Left lobe of liver (tissue), 2 donors: ENCODE measurements around the gene FSCN2. TPM values are rescaled to one million over a fixed set of nuclear protein-coding genes. Genes with fewer than 3 reads are reported as not detected.

Experiments used
- ATAC-seq: fragments of 200-7000 bp; cut with Tn5 transposase; one replicate; pipeline ENCODE4 v1.9.1; 2020; ENCODE audit warnings: mild to moderate bottlenecking, moderate library complexity
- DNase-seq: peaks from one replicate; pipeline ENCODE4 v3.0.0-alpha.2; 2020; ENCODE audit warnings: low spot score
- total RNA-seq: library from RNA; stranded (reverse); gene quantifications from one replicate; pipeline ENCODE4 v1.2.1, GENCODE V29; 2021
- donor health status: DM: no; HTN: no; CAD: no; lungs with moderate emphysema.
- donor health status: DM: no; HTN: yes; CAD: no.

Gene FSCN2
- total RNA-seq, 1 donor from 2014 or later: 0.18 TPM

DNA sequence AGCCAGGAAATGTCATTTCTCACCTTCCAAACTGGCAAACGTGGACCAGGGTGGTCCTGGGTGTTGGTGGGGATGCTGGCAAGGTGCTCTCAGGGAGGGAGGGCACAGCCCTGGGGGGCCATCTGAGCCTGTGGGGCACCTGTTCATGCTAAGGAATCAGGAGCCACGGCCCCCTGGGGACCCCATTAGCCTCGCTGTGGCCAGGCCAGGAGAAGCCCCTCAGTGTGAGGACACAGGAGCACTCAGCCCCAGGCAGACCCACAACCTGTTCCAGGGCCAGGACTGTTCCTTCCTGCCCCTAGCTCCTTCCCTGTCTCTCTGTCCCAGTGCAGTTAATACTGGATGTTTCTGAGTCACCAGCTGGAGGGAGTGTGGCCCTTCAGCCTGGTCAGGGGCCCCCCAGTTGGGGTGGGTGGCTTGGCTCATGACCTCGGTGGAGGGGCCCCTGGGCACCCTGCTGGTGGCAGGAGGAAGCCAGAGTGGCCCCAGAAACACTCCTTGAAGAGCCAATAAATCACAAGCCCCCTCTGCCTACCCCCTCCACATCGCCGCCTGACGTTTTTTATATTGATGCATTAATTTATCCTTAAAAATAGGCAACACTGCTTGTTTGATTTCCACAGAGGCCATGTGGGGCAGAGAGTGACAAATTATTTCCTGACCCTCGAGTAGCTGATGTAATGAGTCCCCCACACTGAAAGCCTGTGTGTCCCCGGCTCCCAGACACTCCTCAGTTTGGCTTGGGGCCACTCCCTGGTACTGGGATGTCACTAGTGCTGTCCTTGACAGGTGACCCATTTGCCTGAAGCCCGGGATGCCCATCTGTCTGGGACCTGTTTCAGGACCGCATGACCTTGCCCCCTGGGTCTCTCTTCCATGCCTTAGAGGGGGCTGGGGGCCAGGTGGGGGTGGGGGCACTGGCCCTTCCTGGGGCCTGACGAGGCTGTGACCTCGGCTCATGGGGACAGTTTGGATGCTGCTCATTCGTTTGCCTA lies 37.9 kb upstream of the FSCN2 start:
- DNase-seq (no peak), ATAC-seq (no peak)

DNA sequence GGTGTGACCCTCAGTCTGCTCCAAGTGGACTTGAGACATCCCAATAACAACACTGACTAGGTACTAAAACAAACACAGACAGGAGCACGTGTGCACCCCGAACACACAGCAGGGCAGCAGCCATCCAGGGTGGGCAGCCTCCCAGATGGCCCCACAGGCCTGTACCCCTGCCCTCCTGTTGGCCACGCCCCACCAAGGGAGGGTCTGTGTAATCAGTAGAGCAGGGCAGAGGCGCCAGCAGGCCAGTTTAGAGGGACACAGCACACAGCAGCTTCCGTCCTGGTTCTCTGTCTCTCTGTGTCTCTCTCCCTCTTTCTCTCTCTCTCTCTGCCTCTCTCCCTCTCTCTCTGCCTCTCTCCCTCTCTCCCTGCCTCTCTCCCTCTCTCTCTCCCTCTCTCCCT lies 37.0 kb upstream of the FSCN2 start:
- DNase-seq (no peak), ATAC-seq (no peak)

DNA sequence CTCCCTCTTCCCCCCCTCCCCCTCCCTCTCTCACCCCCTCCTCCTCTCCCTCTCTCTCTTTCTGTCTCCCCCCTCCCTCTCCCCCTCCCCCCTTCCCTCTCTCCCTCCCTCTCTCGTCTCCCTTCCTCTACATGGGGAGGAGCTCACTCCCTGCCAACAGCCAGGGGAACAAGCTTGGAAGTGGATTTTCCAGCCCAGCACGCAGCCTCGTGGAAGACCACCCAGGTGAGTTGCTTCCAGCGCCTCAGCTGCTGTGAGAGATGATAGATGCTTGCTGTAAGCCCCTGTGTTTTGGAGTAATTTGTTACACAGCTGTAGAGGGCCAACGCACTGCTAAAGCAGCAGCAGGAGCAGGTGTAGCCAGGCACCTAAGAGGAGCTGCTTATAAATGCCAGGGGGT lies 36.4 kb upstream of the FSCN2 start:
- DNase-seq (no peak), ATAC-seq (no peak)

DNA sequence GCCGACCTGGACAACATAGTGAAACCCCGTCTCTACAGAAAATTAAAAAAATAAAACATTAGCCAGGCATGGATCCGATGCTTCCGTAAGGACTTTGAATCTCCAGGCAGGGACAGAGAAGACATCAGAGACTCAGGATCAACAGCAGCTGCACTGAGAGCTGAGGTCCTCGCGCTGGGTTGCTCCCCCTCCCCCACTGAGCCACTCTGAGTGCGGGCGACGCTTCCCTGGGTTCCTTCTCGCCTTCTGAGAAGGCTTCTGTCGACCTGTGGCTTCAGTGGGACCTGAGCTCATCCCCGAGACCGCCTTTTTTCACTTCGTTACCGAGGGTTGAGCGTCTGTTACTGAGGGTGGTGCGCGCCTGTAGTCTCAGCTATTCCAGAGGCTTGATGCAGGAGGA lies 36.0 kb upstream of the FSCN2 start:
- no peak for DNase-seq
- no peak for ATAC-seq

DNA sequence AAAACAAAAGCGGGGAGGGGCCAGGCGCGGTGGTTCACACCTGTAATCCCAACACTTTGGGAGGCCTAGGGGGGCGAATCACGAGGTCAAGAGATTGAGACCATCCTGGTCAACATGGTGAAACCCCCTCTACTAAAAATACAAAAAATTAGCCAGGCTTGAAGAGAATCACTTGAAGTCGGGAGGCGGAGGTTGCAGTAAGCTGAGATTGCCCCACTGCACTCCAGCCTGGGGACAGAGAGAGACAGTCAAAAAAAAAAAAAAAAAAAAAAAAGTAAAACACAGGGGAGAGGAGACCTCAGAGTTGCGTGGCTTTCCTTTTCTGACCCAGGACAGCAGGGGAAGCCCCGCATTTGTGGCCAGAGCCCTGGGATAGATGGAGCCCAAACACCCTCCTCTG lies 35.5 kb upstream of the FSCN2 start:
- ATAC-seq (no peak), DNase-seq (no peak)

GRCh38 chr17:81493198-81494038 lies 34.8 kb upstream of the FSCN2 start:
- no peak for ATAC-seq

GRCh38 chr17:81494626-81495377 lies 33.4 kb upstream of the FSCN2 start:
- no peak for DNase-seq
- ATAC-seq: peak; percentile 47

More at GRCh38 chr17:81493198-81494038, 34.8 kb upstream of the FSCN2 start:
- no peak for DNase-seq

DNA sequence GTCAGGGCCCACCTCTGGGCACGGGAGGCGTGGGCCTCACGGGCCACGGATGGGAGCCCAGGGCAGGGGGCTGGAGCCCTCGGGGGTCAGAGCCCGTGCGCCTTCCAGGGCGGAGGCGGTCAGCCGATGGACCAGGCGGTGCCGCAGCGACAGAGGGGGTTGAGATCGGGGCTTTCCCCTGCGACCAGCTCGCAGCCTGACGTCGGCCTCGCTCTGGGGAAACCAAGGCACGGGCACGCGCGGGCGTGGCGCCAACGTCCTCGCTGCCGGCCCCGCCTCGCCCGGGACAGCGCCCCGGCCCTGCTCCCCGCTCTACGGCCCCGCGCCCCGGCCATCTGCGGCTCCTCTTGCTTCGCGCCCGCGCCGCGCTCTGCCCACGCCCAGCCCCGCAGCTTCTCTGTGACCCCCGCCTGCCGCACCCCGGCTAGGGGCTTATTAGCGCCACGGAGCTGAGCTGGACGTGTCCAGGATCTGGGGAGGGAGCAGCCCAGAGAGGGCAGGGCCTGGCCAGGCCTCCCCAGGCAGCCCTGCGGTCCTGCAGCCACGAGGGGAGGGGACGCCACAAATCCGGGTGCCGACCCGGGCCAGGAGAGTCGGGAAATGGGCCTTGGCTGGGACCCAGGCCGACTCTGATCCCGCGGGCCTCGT lies 29.1 kb upstream of the FSCN2 start:
- ATAC-seq: no peak
- DNase-seq: no peak

- no peak for DNase-seq
- no peak for ATAC-seq
Measured at GRCh38 chr17:81499601-81499970, 28.6 kb upstream of the FSCN2 start.

DNA sequence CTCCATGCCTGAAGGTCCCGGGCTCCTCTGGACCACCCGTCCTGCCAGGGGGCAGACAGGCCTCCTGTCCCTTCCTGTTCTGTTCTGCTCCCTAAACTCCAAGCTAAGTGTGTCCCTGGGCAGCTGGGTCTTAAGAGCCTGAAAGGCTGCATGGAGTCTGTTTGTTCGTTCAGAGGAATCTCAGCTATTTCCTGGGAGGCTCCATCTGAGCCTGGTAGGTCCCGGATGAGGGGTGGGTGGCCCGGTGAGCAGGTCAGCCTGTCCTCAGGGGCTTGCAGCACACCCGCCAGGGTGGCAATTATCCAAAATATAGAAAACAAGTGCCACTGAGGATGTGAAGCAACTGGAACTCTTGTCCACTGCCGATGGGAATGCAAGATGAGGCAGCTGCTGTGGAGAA lies 28.1 kb upstream of the FSCN2 start:
- ATAC-seq: no peak

GRCh38 chr17:81502471-81503017 lies 25.6 kb upstream of the FSCN2 start:
- DNase-seq: no peak
- ATAC-seq: no peak

More for the DNA sequence above, 28.1 kb upstream of the FSCN2 start:
- no peak for DNase-seq

DNA sequence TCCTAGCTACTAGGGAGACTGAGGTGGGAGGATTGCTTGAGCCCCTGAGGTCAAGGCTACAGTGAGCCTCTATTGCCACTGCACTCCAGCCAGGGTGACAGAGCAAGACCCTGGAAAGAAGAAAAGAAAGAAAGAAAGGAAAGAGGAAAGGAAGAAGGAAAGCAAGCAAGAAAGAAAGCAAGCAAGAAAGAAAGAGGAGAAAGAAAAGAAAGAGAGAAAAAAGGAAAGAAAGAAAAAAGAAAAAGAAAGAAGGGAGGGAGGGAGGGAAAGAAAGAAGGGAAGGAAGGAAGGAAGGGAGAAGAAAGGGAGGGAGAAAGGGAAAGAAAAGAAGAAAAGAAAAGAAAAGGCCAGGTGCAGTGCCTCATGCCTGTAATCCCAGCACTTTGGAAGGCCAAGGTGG lies 24.6 kb upstream of the FSCN2 start:
- ATAC-seq (no peak), DNase-seq (no peak)

- ATAC-seq (no peak), DNase-seq (no peak)
Measured at GRCh38 chr17:81508639-81509206, 19.5 kb upstream of the FSCN2 start.

GRCh38 chr17:81509207-81509971 lies 18.8 kb upstream of the FSCN2 start:
- peak; percentile 32 for ATAC-seq
- DNase-seq: no peak

DNA sequence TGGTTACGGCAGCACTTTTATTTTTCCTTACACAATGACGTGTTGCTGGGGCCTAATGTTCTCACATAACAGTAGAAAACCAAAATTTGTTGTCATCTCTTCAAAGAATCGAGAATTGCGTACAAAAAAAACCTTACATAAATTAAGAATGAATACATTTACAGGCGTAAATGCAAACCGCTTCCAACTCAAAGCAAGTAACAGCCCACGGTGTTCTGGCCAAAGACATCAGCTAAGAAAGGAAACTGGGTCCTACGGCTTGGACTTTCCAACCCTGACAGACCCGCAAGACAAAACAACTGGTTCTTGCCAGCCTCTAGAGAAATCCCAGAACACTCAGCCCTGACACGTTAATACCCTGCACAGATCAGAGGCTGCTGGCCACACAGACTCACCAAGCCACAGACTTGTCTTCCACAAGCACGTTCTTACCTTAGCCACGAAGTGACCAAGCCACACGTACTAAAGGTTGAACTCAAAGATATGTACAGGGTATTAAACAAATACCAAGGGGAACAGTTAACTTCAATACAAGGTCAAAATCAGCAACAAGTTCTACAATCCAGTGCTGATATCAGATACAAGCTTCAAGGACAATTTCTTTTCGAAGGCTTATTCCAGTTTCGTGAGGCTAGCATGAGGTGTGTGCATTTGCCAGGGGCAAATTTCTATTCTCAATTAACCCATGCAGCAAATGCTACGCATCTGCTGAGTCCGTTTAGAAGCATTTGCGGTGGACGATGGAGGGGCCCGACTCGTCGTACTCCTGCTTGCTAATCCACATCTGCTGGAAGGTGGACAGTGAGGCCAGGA lies 18.0 kb upstream of the FSCN2 start:
- DNase-seq (no peak), ATAC-seq (no peak)

GRCh38 chr17:81510785-81511553 lies 17.2 kb upstream of the FSCN2 start:
- ATAC-seq: no peak
- no peak for DNase-seq

DNA sequence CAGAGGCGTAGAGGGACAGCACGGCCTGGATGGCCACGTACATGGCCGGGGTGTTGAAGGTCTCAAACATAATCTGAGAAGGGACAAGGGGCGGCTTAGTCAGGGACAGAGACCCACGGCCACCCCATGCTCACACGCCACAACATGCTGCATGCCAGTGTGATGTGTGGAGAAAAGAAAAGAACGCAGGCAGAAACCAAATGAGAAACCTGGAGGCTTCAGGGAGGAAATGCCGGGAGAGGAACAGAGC lies 16.7 kb upstream of the FSCN2 start:
- DNase-seq (no peak), ATAC-seq (no peak)
